Kidney epithelial cell (primary cell): ENCODE data around the gene AXIN1. TPM values are rescaled to one million over a fixed set of nuclear protein-coding genes. Genes with fewer than 3 reads are reported as not detected.
"Not testable (repeated sequence)": the region's sequence is repeated elsewhere in the genome, so short reads cannot be mapped to it uniquely, and the experiment has no call there.

Source experiments
- DNase-seq: peaks from one replicate; pipeline ENCODE4 v3.0.0-alpha.2; 2010; ENCODE audit warnings: low read depth
- H3K27me3 ChIP-seq: 2 replicates; pipeline ENCODE4 v1.6.0; 2011; ENCODE audit warnings: low read length; ENCODE audit not compliant: control insufficient read depth, insufficient read depth
- H3K36me3 ChIP-seq: 2 replicates; pipeline ENCODE4 v1.5.1; 2011; ENCODE audit warnings: low read length; ENCODE audit not compliant: control insufficient read depth, insufficient read depth
- H3K4me3 ChIP-seq: 2 replicates; pipeline ENCODE4 v1.5.1; 2011; ENCODE audit warnings: low read depth, mild to moderate bottlenecking, control low read depth, low read length
- CTCF ChIP-seq: IDR thresholded peaks from 2 replicates; pipeline ENCODE4 v1.5.1; 2011; ENCODE audit warnings: mild to moderate bottlenecking, moderate library complexity, low read length, control low read depth, inconsistent platforms; ENCODE audit not compliant: insufficient read depth, poor library complexity, severe bottlenecking
- total RNA-seq: library from RNA; depleted of rRNA; stranded (reverse); fragments of >200 nt; gene quantifications from 2 replicates; pipeline ENCODE4 v1.2.3, GENCODE V29; 2015

AXIN1 gene
- total RNA-seq, 1 donor from 2014 or later: 43.0 TPM

GRCh38 chr16:342455-343213, 9.9 kb downstream of the AXIN1 start:
- TF ChIP-seq CTCF: no peak
- Histone ChIP-seq H3K4me3 (no peak overlapping the region), H3K36me3 (no peaks in the 10 kb centered on the region), H3K27me3 (no peaks in the 10 kb centered on the region)
- DNase-seq: no peak

GRCh38 chr16:341974-342336, 10.6 kb downstream of the AXIN1 start:
- not testable (repeated sequence) for H3K27me3 ChIP-seq, DNase-seq, H3K36me3 ChIP-seq, H3K4me3 ChIP-seq

GRCh38 chr16:341095-341973, 11.2 kb downstream of the AXIN1 start:
- H3K27me3 ChIP-seq, DNase-seq, H3K36me3 ChIP-seq, H3K4me3 ChIP-seq: not testable (repeated sequence)

GRCh38 chr16:340370-341091, 12.0 kb downstream of the AXIN1 start:
- DNase-seq: no peak
- Histone ChIP-seq H3K27me3 (no peaks in the 10 kb centered on the region), H3K4me3 (no peak overlapping the region), H3K36me3 (no peaks in the 10 kb centered on the region)
- no peak for TF ChIP-seq CTCF

- no peak overlapping the region for H3K4me3 ChIP-seq
- no peaks in the 10 kb centered on the region for H3K27me3 ChIP-seq
- TF ChIP-seq CTCF: no peak
- no peaks in the 10 kb centered on the region for H3K36me3 ChIP-seq
- no peak for DNase-seq
These were observed 12.8 kb downstream of the AXIN1 start for GRCh38 chr16:339680-340079.

GRCh38 chr16:337975-338575, 14.4 kb downstream of the AXIN1 start:
- H3K27me3 ChIP-seq: no peaks in the 10 kb centered on the region
- H3K4me3 ChIP-seq: no peak overlapping the region
- H3K36me3 ChIP-seq: no peaks in the 10 kb centered on the region
- no peak for TF ChIP-seq CTCF
- DNase-seq: no peak
